WTC11 (cell line): ENCODE data around the gene MRPS33. TPM values are rescaled to one million over a fixed set of nuclear protein-coding genes. Genes with fewer than 3 reads are reported as not detected.

Experiments
- ATAC-seq: fragments of 200-7000 bp; cut with Tn5 transposase; 2 replicates; pipeline ENCODE4 v1.10.0; 2021; ENCODE audit warnings: mild to moderate bottlenecking, moderate library complexity
- Bru-seq: library from RNA; stranded (reverse); fragments of 400-500 nt; gene quantifications from one replicate; lab custom pipeline; 2021; lab: Mats Ljungman, UMichigan
- CTCF ChIA-PET: fragments of 300-600 bp; sonication (Branson Sonifier 250); formaldehyde crosslinking; loops from one replicate; lab custom pipeline; 2021; ENCODE audit warnings: antibody characterized with exemption; lab: Charles Lee
- POLR2A ChIA-PET: fragments of 350-600 bp; sonication (Branson Sonifier 250); formaldehyde crosslinking; loops from one replicate; lab custom pipeline; 2021; ENCODE audit warnings: antibody characterized with exemption; lab: Charles Lee
- DNase-seq: peaks from one replicate; pipeline ENCODE4 v3.0.0; 2021; ENCODE audit warnings: low spot score
- H3K27ac Mint-ChIP-seq: 2 replicates; pipeline ENCODE4 v1.8.0; 2021; ENCODE audit warnings: mixed read lengths
- H3K27me3 Mint-ChIP-seq: 2 replicates; pipeline ENCODE4 v1.8.0; 2021; ENCODE audit warnings: low read depth, mild to moderate bottlenecking, moderate library complexity, mixed read lengths
- H3K36me3 Mint-ChIP-seq: 2 replicates; pipeline ENCODE4 v1.8.0; 2021; ENCODE audit warnings: mixed read lengths
- H3K4me1 Mint-ChIP-seq: 2 replicates; pipeline ENCODE4 v1.8.0; 2022; ENCODE audit warnings: mixed read lengths
- H3K4me3 Mint-ChIP-seq: 2 replicates; pipeline ENCODE4 v1.8.0; 2021; ENCODE audit warnings: mild to moderate bottlenecking, moderate library complexity, mixed read lengths
- H3K9me3 Mint-ChIP-seq: 2 replicates; pipeline ENCODE4 v1.8.0; 2021; ENCODE audit warnings: mixed read lengths
- ATF6 ChIP-seq: sonication (generic); formaldehyde crosslinking; IDR thresholded peaks from 2 replicates; pipeline ENCODE4 v1.8.1; 2023; ENCODE audit warnings: mild to moderate bottlenecking, missing genetic modification reagents
- CBFB ChIP-seq: sonication (generic); formaldehyde crosslinking; IDR thresholded peaks from 2 replicates; pipeline ENCODE4 v1.8.1; 2022; ENCODE audit warnings: mild to moderate bottlenecking, low read depth, missing genetic modification reagents
- CDX4 ChIP-seq: fragments of 250-450 bp; sonication (Bioruptor Pico); IDR thresholded peaks from 2 replicates; pipeline ENCODE4 v1.9.0; 2021; ENCODE audit warnings: moderate library complexity, mild to moderate bottlenecking, inconsistent platforms, borderline replicate concordance
- CTCF ChIP-seq: fragments of 200-600 bp; IDR thresholded peaks from 2 replicates; pipeline ENCODE4 v1.8.0; 2022; ENCODE audit warnings: antibody characterized with exemption
- EMX1 ChIP-seq: fragments of 250-450 bp; sonication (Bioruptor Pico); IDR thresholded peaks from 2 replicates; pipeline ENCODE4 v1.8.0; 2021; ENCODE audit warnings: mild to moderate bottlenecking
- FOXJ3 ChIP-seq: sonication (generic); formaldehyde crosslinking; IDR thresholded peaks from 2 replicates; pipeline ENCODE4 v1.9.0; 2021; ENCODE audit warnings: missing genetic modification reagents, mild to moderate bottlenecking, borderline replicate concordance
- IRF1 ChIP-seq: sonication (generic); formaldehyde crosslinking; IDR thresholded peaks from 2 replicates; pipeline ENCODE4 v1.8.0; 2023; ENCODE audit warnings: missing genetic modification reagents
- IRF2 ChIP-seq: sonication (generic); formaldehyde crosslinking; IDR thresholded peaks from 2 replicates; pipeline ENCODE4 v1.8.0; 2022; ENCODE audit warnings: low read depth, missing genetic modification reagents, borderline replicate concordance
- JAZF1 ChIP-seq: fragments of 250-450 bp; sonication (Bioruptor Pico); IDR thresholded peaks from 2 replicates; pipeline ENCODE4 v1.9.0; 2021; ENCODE audit warnings: moderate library complexity, mild to moderate bottlenecking, inconsistent platforms
- MAX ChIP-seq: sonication (generic); formaldehyde crosslinking; IDR thresholded peaks from 2 replicates; pipeline ENCODE4 v1.8.0; 2022; ENCODE audit warnings: mild to moderate bottlenecking, missing genetic modification reagents
- MYBL2 ChIP-seq: sonication (generic); formaldehyde crosslinking; IDR thresholded peaks from 2 replicates; pipeline ENCODE4 v1.8.1; 2023; ENCODE audit warnings: mild to moderate bottlenecking, moderate library complexity, missing genetic modification reagents
- NFYB ChIP-seq: sonication (generic); formaldehyde crosslinking; conservative IDR thresholded peaks from 2 replicates; pipeline ENCODE4 v1.8.0; 2022; ENCODE audit warnings: low read depth, missing genetic modification reagents
- NR1H2 ChIP-seq: sonication (generic); formaldehyde crosslinking; IDR thresholded peaks from 2 replicates; pipeline ENCODE4 v1.9.0; 2021; ENCODE audit warnings: mild to moderate bottlenecking, moderate library complexity, missing genetic modification reagents
- NR2C2 ChIP-seq: sonication (generic); formaldehyde crosslinking; IDR thresholded peaks from 2 replicates; pipeline ENCODE4 v1.8.0; 2022; ENCODE audit warnings: mild to moderate bottlenecking, missing genetic modification reagents
- SMAD4 ChIP-seq: sonication (generic); formaldehyde crosslinking; IDR thresholded peaks from 2 replicates; pipeline ENCODE4 v1.8.0; 2022; ENCODE audit warnings: mild to moderate bottlenecking, missing genetic modification reagents
- SP1 ChIP-seq: sonication (generic); formaldehyde crosslinking; conservative IDR thresholded peaks from 2 replicates; pipeline ENCODE4 v1.8.1; 2022; ENCODE audit warnings: missing genetic modification reagents
- STAT6 ChIP-seq: sonication (generic); formaldehyde crosslinking; conservative IDR thresholded peaks from 2 replicates; pipeline ENCODE4 v1.8.1; 2023; ENCODE audit warnings: mild to moderate bottlenecking, low read depth, missing genetic modification reagents, moderate library complexity
- TCF7 ChIP-seq: sonication (generic); formaldehyde crosslinking; IDR thresholded peaks from 2 replicates; pipeline ENCODE4 v1.8.0; 2022; ENCODE audit warnings: mild to moderate bottlenecking, low read depth, missing genetic modification reagents, moderate library complexity
- ZBTB21 ChIP-seq: sonication (generic); formaldehyde crosslinking; IDR thresholded peaks from 2 replicates; pipeline ENCODE4 v1.8.1; 2023; ENCODE audit warnings: mild to moderate bottlenecking, missing genetic modification reagents, borderline replicate concordance
- ZNF138 ChIP-seq: sonication (generic); formaldehyde crosslinking; conservative IDR thresholded peaks from 2 replicates; pipeline ENCODE4 v1.8.1; 2022; ENCODE audit warnings: mild to moderate bottlenecking, moderate library complexity, missing genetic modification reagents
- ZNF232 ChIP-seq: sonication (generic); formaldehyde crosslinking; IDR thresholded peaks from 2 replicates; pipeline ENCODE4 v1.8.0; 2022; ENCODE audit warnings: mild to moderate bottlenecking, missing genetic modification reagents
- ZNF263 ChIP-seq: sonication (generic); formaldehyde crosslinking; IDR thresholded peaks from 2 replicates; pipeline ENCODE4 v1.8.1; 2022; ENCODE audit warnings: low read depth, mild to moderate bottlenecking, moderate library complexity, missing genetic modification reagents
- ZNF396 ChIP-seq: fragments of 250-450 bp; sonication (Bioruptor Pico); IDR thresholded peaks from 2 replicates; pipeline ENCODE4 v1.8.0; 2021; ENCODE audit warnings: mild to moderate bottlenecking, moderate library complexity, borderline replicate concordance
- ZNF423 ChIP-seq: fragments of 250-450 bp; sonication (Bioruptor Pico); IDR thresholded peaks from 2 replicates; pipeline ENCODE4 v2.1.2; 2022; ENCODE audit warnings: mild to moderate bottlenecking, moderate library complexity
- ZNF512 ChIP-seq: sonication (generic); formaldehyde crosslinking; IDR thresholded peaks from 2 replicates; pipeline ENCODE4 v1.8.1; 2022; ENCODE audit warnings: missing genetic modification reagents, borderline replicate concordance
- long read RNA-seq, 3 experiments: library from RNA in 1 of 3; library from capped mRNA in 1 of 3; library from polyadenylated mRNA in 1 of 3; unstranded in 2 of 3; stranded (forward) in 1 of 3; transcript quantifications; one replicate each; pipeline ENCODE4 v2.0.0, GENCODE V29; 2021
- total RNA-seq: library from RNA; stranded (reverse); gene quantifications from 3 replicates; pipeline ENCODE4 v1.2.3, GENCODE V29; 2021

The MRPS33 gene
- total RNA-seq = 63.5 to 66.8 TPM (median 66.7 TPM) in 3 replicates
- percentile 87 among the genes with signal in this experiment for Bru-seq, nascent RNA
- long read RNA-seq, experiment 1, full-length matches to known transcripts = 61 of 67 reads
- long read RNA-seq, experiment 1, partial matches to known transcripts = 1 of 67 reads
- long read RNA-seq, experiment 1, other reads (novel, unspliced or antisense) = 5 of 67 reads
- long read RNA-seq, experiment 2, full-length matches to known transcripts = 55 of 91 reads
- long read RNA-seq, experiment 2, partial matches to known transcripts = 30 of 91 reads
- long read RNA-seq, experiment 2, other reads (novel, unspliced or antisense) = 6 of 91 reads
- long read RNA-seq, experiment 3, full-length matches to known transcripts = 38 of 46 reads
- long read RNA-seq, experiment 3, partial matches to known transcripts = 0 of 46 reads
- long read RNA-seq, experiment 3, other reads (novel, unspliced or antisense) = 8 of 46 reads

GRCh38 chr7:141014524-141015395, at the start of gene MRPS33:
Gene MRPS33 (minus strand): TSS chr7:141014952. CDS start chr7:141010633, 4,319 bp downstream.
- Mint-ChIP-seq H3K4me3 (peak within 1 kb of the TSS; percentile 96), H3K27me3 (peaks cover 7% of the 10 kb centered on the region), H3K9me3 (peaks cover 11% of the 10 kb centered on the region), H3K36me3 (peaks cover 5% of the 10 kb centered on the region), H3K4me1 (peaks cover 23% of the 10 kb centered on the region), H3K27ac (peak within 1 kb of the TSS; percentile 97)
- CTCF ChIA-PET = interaction anchor here (0.6 to 2.3 kb wide), 20 partner anchors 10 to 660 kb away, joined by 3 to 15 read pairs (median 3); partner anchors contain the start of genes ADCK2 and TMEM178B
- POLR2A ChIA-PET = interaction anchor here (0.6 to 1.4 kb wide), 3 partner anchors 58 to 570 kb away, joined by 3 to 12 read pairs (median 7); partner anchors contain the start of gene TMEM178B
- ATAC-seq = peak; percentile 99
- DNase-seq = peak; percentile 96
- TF ChIP-seq TCF7 (CRISPR knock-in tag) (no peak), SMAD4 (no peak), NR2C2 (CRISPR knock-in tag) (no peak), CTCF (no peak), ZNF232 (CRISPR knock-in tag) (peak; percentile 27; the same call in 1 of the 2 replicates), ZNF263 (CRISPR knock-in tag) (no peak), MYBL2 (CRISPR knock-in tag) (peak; percentile 91), STAT6 (CRISPR knock-in tag) (no peak), NR1H2 (CRISPR knock-in tag) (no peak), ZNF138 (no peak), ZBTB21 (no peak), EMX1 (CRISPR knock-in tag) (no peak), ZNF512 (CRISPR knock-in tag) (no peak), IRF1 (CRISPR knock-in tag) (0 out of 2 replicates have a peak, but pooled peaks have one; percentile 23), ZNF396 (no peak), IRF2 (CRISPR knock-in tag) (no peak), ATF6 (CRISPR knock-in tag) (no peak), CDX4 (CRISPR knock-in tag) (no peak), CBFB (no peak), ZNF423 (CRISPR knock-in tag) (no peak), SP1 (CRISPR knock-in tag) (peak; percentile 83; the same call in 1 of the 2 replicates), FOXJ3 (CRISPR knock-in tag) (no peak), JAZF1 (CRISPR knock-in tag) (no peak), NFYB (CRISPR knock-in tag) (no peak), MAX (CRISPR knock-in tag) (peak; percentile 91)
